ENCODE measurements around the gene CTSF. TPM values are rescaled to one million over a fixed set of nuclear protein-coding genes. Genes with fewer than 3 reads are reported as not detected.

The CTSF gene
- total RNA-seq, 4 donors from 2014 or later: 61.6 to 114 (median 83.2) TPM

DNA sequence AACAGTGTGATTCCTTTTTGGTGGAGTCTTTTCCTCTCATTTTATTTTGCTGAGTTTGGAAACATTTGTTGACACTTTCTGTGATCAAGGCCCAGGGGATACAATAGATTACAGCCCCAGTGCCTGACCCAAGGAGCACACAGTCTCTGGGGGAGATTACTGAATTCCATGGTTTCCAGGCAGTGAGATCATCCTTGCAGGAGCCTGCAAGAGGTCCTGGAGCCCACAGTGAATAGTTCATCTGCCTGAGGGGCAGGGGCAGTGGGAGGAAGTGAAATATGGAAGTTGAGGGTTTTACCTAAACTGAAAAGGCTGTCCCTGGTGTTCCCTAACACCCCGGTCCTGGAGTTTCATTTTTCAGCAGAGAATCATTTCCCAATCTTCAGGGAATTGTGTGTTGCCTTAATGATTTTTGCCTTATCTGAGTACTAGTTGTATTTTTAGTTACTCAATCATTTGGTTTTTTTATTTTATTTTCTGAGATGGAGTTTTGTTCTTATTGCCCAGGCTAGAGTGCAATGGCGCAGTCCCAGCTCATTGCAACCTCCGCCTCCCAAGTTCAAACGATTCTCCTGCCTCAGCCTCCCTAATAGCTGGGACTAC is 32.3 kb upstream of the CTSF start:
- WGBS: 89% methylated on average over 4 of the region's 4 CpGs
- Histone ChIP-seq H3K27me3 (no peaks in the 10 kb centered on the region), H3K4me3 (no peak overlapping the region), H3K9me3 (no peaks in the 10 kb centered on the region), H3K36me3 (peaks cover 35% of the 10 kb centered on the region), H3K27ac (no peak overlapping the region), H3K4me1 (no peaks in the 10 kb centered on the region)
- no peak for DNase-seq (ENCODE audit: low spot score in 2 of 2)
- TF ChIP-seq EP300 (IDR thresholded peaks at IDR 0.05) (no peak), POLR2AphosphoS5 (IDR thresholded peaks at IDR 0.05) (no peak), POLR2A (IDR thresholded peaks at IDR 0.05) (no peak)
- TF ChIP-seq, protein P1, sequence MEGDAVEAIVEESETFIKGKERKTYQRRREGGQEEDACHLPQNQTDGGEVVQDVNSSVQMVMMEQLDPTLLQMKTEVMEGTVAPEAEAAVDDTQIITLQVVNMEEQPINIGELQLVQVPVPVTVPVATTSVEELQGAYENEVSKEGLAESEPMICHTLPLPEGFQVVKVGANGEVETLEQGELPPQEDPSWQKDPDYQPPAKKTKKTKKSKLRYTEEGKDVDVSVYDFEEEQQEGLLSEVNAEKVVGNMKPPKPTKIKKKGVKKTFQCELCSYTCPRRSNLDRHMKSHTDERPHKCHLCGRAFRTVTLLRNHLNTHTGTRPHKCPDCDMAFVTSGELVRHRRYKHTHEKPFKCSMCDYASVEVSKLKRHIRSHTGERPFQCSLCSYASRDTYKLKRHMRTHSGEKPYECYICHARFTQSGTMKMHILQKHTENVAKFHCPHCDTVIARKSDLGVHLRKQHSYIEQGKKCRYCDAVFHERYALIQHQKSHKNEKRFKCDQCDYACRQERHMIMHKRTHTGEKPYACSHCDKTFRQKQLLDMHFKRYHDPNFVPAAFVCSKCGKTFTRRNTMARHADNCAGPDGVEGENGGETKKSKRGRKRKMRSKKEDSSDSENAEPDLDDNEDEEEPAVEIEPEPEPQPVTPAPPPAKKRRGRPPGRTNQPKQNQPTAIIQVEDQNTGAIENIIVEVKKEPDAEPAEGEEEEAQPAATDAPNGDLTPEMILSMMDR (IDR thresholded peaks at IDR 0.05): no peak

DNA sequence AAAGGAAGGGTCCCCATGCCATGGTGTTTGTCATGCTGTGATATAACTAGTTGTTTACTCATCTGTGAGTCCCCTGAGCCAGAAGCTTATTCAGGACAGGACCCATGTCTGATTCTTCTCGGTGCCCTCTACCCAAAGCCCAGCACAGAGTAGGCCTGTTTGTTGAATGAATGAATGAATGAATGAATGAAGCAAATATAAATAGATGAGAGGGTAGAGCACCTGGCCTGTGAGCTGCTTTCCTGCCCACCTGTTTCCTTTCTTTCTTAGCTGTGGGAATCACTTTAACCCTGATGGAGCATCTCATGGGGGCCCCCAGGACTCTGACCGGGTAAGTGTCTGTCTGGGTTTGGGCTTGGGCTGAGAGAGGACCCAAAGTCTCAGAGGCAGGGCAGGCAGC is 31.8 kb upstream of the CTSF start:
- Histone ChIP-seq H3K27me3 (no peaks in the 10 kb centered on the region), H3K9me3 (no peaks in the 10 kb centered on the region), H3K36me3 (peaks cover 30% of the 10 kb centered on the region), H3K4me3 (no peak overlapping the region), H3K4me1 (peaks cover 2% of the 10 kb centered on the region), H3K27ac (no peak overlapping the region)
- 94% methylated on average over 2 of the region's 2 CpGs for WGBS
- TF ChIP-seq EP300 (IDR thresholded peaks at IDR 0.05) (no peak), POLR2AphosphoS5 (IDR thresholded peaks at IDR 0.05) (no peak), POLR2A (IDR thresholded peaks at IDR 0.05) (no peak)
- TF ChIP-seq, protein P1 (IDR thresholded peaks at IDR 0.05): no peak
- DNase-seq (ENCODE audit: low spot score in 2 of 2): no peak

DNA sequence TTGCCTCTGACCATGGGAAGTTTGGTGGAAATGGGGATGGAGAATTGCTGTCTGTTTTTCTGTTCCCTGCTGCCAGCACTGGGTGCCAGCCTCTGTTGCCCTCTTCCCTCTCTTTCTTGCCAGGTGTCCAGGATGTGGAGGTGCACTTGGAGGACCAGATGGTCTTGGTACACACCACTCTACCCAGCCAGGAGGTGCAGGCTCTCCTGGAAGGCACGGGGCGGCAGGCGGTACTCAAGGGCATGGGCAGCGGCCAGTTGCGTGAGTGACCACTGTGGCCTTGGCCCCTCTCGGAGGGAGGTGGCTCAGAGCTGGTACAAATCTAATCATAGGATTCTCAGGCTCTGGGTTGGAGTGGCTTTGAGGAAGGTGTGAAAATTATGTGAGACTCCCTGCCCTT is 30.6 kb upstream of the CTSF start:
- DNase-seq (ENCODE audit: low spot score in 2 of 2): no peak
- no peak overlapping the region for H3K4me3 ChIP-seq
- H3K4me1 ChIP-seq: peaks cover 14% of the 10 kb centered on the region
- no peak overlapping the region for H3K27ac ChIP-seq
- 94% methylated on average over 6 of the region's 6 CpGs for WGBS
- TF ChIP-seq EP300 (IDR thresholded peaks at IDR 0.05): no peak
- no peak for TF ChIP-seq POLR2A (IDR thresholded peaks at IDR 0.05)
- no peak for TF ChIP-seq POLR2AphosphoS5 (IDR thresholded peaks at IDR 0.05)
- TF ChIP-seq, protein P1 (IDR thresholded peaks at IDR 0.05): no peak
- H3K9me3 ChIP-seq: no peaks in the 10 kb centered on the region
- H3K36me3 ChIP-seq: peaks cover 20% of the 10 kb centered on the region
- no peaks in the 10 kb centered on the region for H3K27me3 ChIP-seq

DNA sequence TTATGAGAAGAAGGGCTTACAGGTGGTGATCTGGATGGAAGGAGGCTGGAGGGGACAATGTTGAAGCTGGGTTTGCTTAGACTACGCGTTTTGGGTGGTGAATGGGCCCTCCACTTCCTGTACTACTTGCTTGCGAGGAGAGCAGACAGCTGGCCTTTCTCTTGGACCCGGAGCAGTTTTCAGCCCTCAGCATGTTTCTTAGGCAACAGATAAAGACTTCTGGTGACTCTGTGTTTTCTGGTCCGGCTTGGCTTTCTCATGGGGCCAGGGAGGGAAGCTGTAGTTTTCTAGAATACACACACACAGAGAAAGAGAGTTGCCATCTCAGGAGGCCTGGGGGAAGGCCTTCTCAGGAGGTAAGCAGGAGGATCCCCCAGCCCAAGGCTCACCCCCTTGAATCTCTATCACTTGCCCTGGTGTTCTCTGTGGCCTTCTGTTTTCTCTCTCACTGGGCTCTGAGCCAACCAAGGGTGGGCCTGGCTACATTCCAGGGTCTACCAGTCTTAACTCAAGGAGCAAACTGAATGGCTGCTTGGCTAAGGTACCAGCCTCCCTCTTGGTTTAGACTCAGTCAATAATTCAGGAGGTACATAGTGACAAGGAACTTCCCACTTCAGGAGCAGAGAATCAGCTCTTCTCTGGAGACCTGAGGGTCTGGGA is 27.0 kb upstream of the CTSF start:
- H3K9me3 ChIP-seq: no peaks in the 10 kb centered on the region
- WGBS: 72% methylated on average over 5 of the region's 5 CpGs
- no peak for DNase-seq (ENCODE audit: low spot score in 2 of 2)
- H3K27me3 ChIP-seq: no peaks in the 10 kb centered on the region
- H3K4me1 ChIP-seq: peaks cover 30% of the 10 kb centered on the region
- peaks cover 14% of the 10 kb centered on the region for H3K36me3 ChIP-seq
- no peak overlapping the region for H3K27ac ChIP-seq
- no peak overlapping the region for H3K4me3 ChIP-seq
- TF ChIP-seq EP300 (IDR thresholded peaks at IDR 0.05) (no peak), POLR2A (IDR thresholded peaks at IDR 0.05) (no peak), POLR2AphosphoS5 (IDR thresholded peaks at IDR 0.05) (no peak)
- TF ChIP-seq, protein P1 (IDR thresholded peaks at IDR 0.05): no peak

DNA sequence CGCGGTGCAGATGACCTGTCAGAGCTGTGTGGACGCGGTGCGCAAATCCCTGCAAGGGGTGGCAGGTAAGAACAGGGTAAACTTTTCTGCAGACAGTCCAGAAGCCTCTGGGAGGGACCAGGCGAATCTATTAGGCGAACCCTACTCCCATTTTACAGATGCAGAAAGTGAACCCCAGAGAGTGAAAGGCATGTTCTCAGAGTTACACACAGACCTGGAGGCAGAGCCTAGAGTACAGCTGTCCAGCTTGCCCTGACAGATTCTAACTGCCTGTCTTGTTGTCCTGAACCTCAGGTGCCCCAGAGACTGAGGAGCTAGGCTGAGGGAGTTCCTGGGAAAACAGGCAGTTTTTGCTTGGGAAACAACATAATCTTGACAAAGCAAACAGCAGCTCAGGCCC is 25.2 kb upstream of the CTSF start:
- TF ChIP-seq POLR2A (IDR thresholded peaks at IDR 0.05) (no peak), EP300 (IDR thresholded peaks at IDR 0.05) (no peak)
- TF ChIP-seq, protein P1 (IDR thresholded peaks at IDR 0.05): no peak
- no peaks in the 10 kb centered on the region for H3K36me3 ChIP-seq
- H3K27me3 ChIP-seq: no peaks in the 10 kb centered on the region
- peaks cover 30% of the 10 kb centered on the region for H3K4me1 ChIP-seq
- H3K9me3 ChIP-seq: no peaks in the 10 kb centered on the region
- no peak for DNase-seq (ENCODE audit: low spot score in 2 of 2)
- H3K4me3 ChIP-seq: peak overlapping the region; percentile 65
- WGBS: 61% methylated on average over 7 of the region's 7 CpGs
- H3K27ac ChIP-seq: no peak overlapping the region

All from suprapubic skin (tissue), 4 donors.